Tibial nerve (tissue), 4 donors: Measurements from ENCODE around the gene CNTN5. TPM values are rescaled to one million over a fixed set of nuclear protein-coding genes. Genes with fewer than 3 reads are reported as not detected.

Source experiments
- DNase-seq, 2 donors: peaks; one replicate each; pipeline ENCODE4 v3.0.0-alpha.2; 2019; ENCODE audit warnings: low spot score in 2 of 2
- H3K27ac ChIP-seq, 4 donors: fragments of 200-600 bp; sonication (generic) in 3 of 4; one replicate each; pipeline ENCODE4 v1.5.1; 2017 to 2019; ENCODE audit warnings: mild to moderate bottlenecking in 1 of 4
- H3K27me3 ChIP-seq, 2 donors: fragments of 200-600 bp; sonication (generic) in 1 of 2; one replicate each; pipeline versions ENCODE4 v1.5.1 to v1.6.0; 2017 to 2019
- H3K36me3 ChIP-seq, 3 donors: fragments of 200-600 bp; sonication (generic); one replicate each; pipeline ENCODE4 v1.5.1; 2018 to 2019
- H3K4me1 ChIP-seq, 4 donors: fragments of 200-600 bp; sonication (generic) in 3 of 4; one replicate each; pipeline ENCODE4 v1.5.1; 2017 to 2019
- H3K4me3 ChIP-seq, 4 donors: fragments of 200-600 bp; sonication (generic) in 3 of 4; one replicate each; pipeline ENCODE4 v1.5.1; 2017 to 2019; ENCODE audit warnings: mild to moderate bottlenecking in 1 of 4, moderate library complexity in 1 of 4
- H3K9me3 ChIP-seq, 4 donors: fragments of 200-600 bp; sonication (generic) in 3 of 4; one replicate each; pipeline ENCODE4 v1.5.1; 2017 to 2019
- EP300 ChIP-seq, 2 donors: sonication (generic); formaldehyde crosslinking; IDR thresholded peaks; one replicate each; pipeline ENCODE4 v1.6.1; 2017; ENCODE audit warnings: antibody characterized with exemption in 2 of 2, mild to moderate bottlenecking in 1 of 2
- POLR2A ChIP-seq, 2 donors: fragments of 450-650 bp; IDR thresholded peaks; one replicate each; pipeline ENCODE4 v1.6.1; 2017; ENCODE audit warnings: antibody characterized with exemption in 2 of 2, mild to moderate bottlenecking in 2 of 2, moderate library complexity in 2 of 2
- WGBS, 2 donors: methylation state at CpG; one replicate each; pipeline ENCODE4 v1.1.5; 2018; 5-methylcytosine and 5-hydroxymethylcytosine counted together
- total RNA-seq, 4 donors: library from RNA; depleted of rRNA; stranded (reverse); fragments of >200 nt; gene quantifications; one replicate each; pipeline ENCODE4 v1.1.0, GENCODE V29; 2016
- TF ChIP-seq, protein P1 (sequence below), 5 experiments: fragments of 200-600 bp in 3 of 5; fragments of 450-650 bp in 2 of 5; sonication (generic) in 3 of 5; IDR thresholded peaks; one replicate each; pipeline ENCODE4 v1.5.1; 2016 to 2019; ENCODE audit warnings: antibody characterized with exemption in 5 of 5, mild to moderate bottlenecking in 3 of 5, moderate library complexity in 2 of 5

CNTN5 gene
- total RNA-seq, 4 donors from 2014 or later: under 0.01 to 0.22 TPM; not detected in 2

DNA sequence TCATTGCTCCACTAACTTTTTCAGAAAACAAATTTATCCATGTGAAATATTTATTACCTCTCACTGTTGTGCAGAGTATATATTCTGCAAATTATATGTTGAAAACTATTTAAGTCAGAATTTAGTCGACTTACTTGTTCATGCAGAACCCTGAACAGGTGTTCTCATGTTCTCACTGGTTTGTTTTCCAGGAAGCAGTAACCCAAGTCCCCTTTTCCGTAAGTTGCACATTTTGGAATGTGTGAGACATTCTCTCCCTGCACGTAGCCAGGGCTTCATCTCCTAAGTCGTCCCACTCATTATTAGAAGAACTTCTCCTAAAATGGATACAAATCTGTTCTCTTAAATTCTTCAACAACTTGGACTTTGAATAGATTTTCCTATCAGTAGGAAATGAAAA, 524.9 kb downstream of the CNTN5 start:
- no peaks in the 10 kb centered on the region for H3K27me3 ChIP-seq
- WGBS, 2 donors: 85% methylated on average over 4 of the region's 4 CpGs
- H3K4me3 ChIP-seq: no peak overlapping the region
- no peaks in the 10 kb centered on the region for H3K9me3 ChIP-seq
- no peaks in the 10 kb centered on the region for H3K36me3 ChIP-seq
- H3K27ac ChIP-seq: no peak overlapping the region
- no peak for TF ChIP-seq EP300 (IDR thresholded peaks at IDR 0.05)
- no peak for TF ChIP-seq POLR2A (IDR thresholded peaks at IDR 0.05)
- TF ChIP-seq, protein P1, sequence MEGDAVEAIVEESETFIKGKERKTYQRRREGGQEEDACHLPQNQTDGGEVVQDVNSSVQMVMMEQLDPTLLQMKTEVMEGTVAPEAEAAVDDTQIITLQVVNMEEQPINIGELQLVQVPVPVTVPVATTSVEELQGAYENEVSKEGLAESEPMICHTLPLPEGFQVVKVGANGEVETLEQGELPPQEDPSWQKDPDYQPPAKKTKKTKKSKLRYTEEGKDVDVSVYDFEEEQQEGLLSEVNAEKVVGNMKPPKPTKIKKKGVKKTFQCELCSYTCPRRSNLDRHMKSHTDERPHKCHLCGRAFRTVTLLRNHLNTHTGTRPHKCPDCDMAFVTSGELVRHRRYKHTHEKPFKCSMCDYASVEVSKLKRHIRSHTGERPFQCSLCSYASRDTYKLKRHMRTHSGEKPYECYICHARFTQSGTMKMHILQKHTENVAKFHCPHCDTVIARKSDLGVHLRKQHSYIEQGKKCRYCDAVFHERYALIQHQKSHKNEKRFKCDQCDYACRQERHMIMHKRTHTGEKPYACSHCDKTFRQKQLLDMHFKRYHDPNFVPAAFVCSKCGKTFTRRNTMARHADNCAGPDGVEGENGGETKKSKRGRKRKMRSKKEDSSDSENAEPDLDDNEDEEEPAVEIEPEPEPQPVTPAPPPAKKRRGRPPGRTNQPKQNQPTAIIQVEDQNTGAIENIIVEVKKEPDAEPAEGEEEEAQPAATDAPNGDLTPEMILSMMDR (IDR thresholded peaks at IDR 0.05): no peak
- no peak for DNase-seq
- no peaks in the 10 kb centered on the region for H3K4me1 ChIP-seq

DNA sequence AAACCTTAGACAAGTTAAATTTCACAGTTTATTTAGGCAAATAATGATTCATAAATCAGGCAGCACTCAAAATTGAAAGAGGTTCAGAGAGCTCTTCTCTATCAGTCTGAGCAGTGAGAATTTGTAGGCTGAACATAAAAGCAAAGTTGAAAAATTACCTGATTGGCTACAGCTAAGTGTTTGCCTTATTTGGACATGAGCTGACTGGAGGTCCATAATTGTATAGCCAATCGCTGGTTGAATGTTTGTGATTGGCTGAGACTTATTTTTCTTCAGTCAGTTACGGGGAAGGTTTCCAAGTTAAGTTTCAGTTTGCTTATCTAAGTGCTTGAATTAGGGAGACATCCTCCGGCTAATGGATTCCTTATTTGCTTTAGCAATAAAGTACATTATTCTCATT, 527.5 kb downstream of the CNTN5 start:
- H3K4me1 ChIP-seq: no peaks in the 10 kb centered on the region
- no peak overlapping the region for H3K4me3 ChIP-seq
- WGBS, 2 donors: 80 to 89% methylated on average over 3 of the region's 3 CpGs
- DNase-seq: no peak
- H3K9me3 ChIP-seq: no peaks in the 10 kb centered on the region
- H3K36me3 ChIP-seq: no peaks in the 10 kb centered on the region
- TF ChIP-seq POLR2A (IDR thresholded peaks at IDR 0.05) (no peak), EP300 (IDR thresholded peaks at IDR 0.05) (no peak)
- TF ChIP-seq, protein P1 (IDR thresholded peaks at IDR 0.05): no peak
- no peaks in the 10 kb centered on the region for H3K27me3 ChIP-seq
- H3K27ac ChIP-seq: no peak overlapping the region

DNA sequence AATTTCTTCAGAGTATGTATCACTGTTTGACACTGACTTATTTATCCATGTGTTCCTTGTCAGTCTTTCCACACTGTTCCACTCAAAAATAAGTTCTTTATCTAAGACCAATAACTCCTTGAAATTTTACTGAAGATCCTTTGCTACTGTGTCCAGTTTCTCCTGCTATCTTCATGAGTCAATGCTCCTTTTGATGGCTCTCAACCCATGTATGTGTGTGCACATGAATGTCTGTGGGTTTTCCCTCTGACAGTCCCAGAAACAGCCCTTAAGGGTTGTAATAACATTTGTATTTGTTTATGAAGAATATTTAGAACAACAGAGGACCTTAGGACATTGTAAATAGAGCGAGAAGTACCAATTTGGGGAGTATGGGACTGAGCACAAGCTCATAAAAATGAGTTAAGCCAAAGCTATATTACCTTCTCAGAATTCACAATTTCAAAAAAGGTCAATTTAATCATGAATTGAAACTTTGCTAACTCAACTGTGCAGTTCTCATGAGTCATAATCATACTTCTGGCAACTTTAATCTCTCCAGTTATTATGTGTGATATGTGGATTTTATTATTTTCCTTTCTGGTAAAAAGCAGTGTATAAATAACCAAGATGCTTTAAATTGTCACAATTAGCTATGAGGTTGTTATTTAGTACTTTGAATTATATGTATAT, 533.6 kb downstream of the CNTN5 start:
- Histone ChIP-seq H3K27ac (no peak overlapping the region), H3K4me3 (no peak overlapping the region), H3K27me3 (no peaks in the 10 kb centered on the region), H3K4me1 (no peaks in the 10 kb centered on the region), H3K9me3 (no peaks in the 10 kb centered on the region), H3K36me3 (no peaks in the 10 kb centered on the region)
- TF ChIP-seq POLR2A (IDR thresholded peaks at IDR 0.05) (no peak), EP300 (IDR thresholded peaks at IDR 0.05) (no peak)
- TF ChIP-seq, protein P1 (IDR thresholded peaks at IDR 0.05): no peak
- WGBS, 2 donors: 86 to 94% methylated on average over 1 of the region's 1 CpG
- DNase-seq: no peak

DNA sequence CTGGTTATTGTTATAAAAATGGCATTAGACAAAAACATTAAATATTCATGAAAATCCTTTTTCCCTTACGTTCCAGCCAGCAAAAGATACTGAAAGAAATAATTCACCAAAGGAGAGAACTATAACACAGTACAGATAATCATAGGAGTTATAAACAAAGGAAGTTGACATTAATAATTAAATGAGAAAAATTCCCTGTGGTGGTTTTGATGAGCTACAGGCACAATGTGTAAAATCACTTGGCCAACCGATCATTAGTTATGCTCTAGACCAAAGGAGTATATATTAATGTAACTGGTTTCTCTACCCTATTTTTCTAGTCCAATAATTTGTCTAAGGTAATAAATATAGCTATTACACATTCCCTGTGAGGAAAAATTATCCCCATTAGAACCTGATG, 534.7 kb downstream of the CNTN5 start:
- DNase-seq: no peak
- H3K27me3 ChIP-seq: no peaks in the 10 kb centered on the region
- H3K36me3 ChIP-seq: no peaks in the 10 kb centered on the region
- no peaks in the 10 kb centered on the region for H3K4me1 ChIP-seq
- no peak overlapping the region for H3K4me3 ChIP-seq
- no peaks in the 10 kb centered on the region for H3K9me3 ChIP-seq
- 80 to 86% methylated on average over 2 of the region's 2 CpGs for WGBS, 2 donors
- TF ChIP-seq, protein P1 (IDR thresholded peaks at IDR 0.05): no peak
- TF ChIP-seq EP300 (IDR thresholded peaks at IDR 0.05) (no peak), POLR2A (IDR thresholded peaks at IDR 0.05) (no peak)
- no peak overlapping the region for H3K27ac ChIP-seq

DNA sequence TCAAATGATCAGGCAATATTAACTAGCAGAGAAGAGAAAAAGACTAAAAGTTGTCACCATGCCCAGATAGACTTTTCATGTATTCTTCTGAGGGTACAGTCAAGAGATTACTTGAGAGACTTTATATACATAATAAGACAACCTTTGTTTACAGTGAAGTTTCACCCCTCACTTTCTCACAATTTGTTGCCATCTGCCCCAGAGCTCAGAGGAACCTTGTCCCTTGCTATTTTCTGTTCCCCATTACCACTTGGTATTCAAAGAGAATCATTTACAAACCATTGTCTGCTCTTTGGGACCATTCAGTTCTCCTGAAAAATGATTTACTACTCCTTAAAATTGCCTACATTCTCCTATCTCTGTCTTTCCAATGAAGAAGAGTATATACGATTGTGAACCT, 544.6 kb downstream of the CNTN5 start:
- DNase-seq: no peak
- Histone ChIP-seq H3K4me1 (no peaks in the 10 kb centered on the region), H3K27me3 (no peaks in the 10 kb centered on the region), H3K27ac (no peak overlapping the region), H3K4me3 (no peak overlapping the region), H3K9me3 (no peaks in the 10 kb centered on the region), H3K36me3 (no peaks in the 10 kb centered on the region)
- no peak for TF ChIP-seq POLR2A (IDR thresholded peaks at IDR 0.05)
- TF ChIP-seq, protein P1 (IDR thresholded peaks at IDR 0.05): no peak
- no peak for TF ChIP-seq EP300 (IDR thresholded peaks at IDR 0.05)
- 88 to 93% methylated on average over 1 of the region's 1 CpG for WGBS, 2 donors
